Activated CD8-positive, alpha-beta memory T cell treated with anti-CD3 and anti-CD28 coated beads, Interleukin-2, amount 50 U/mL, for 48 hours (primary cell): ENCODE measurements around the gene DIS3L.
"Not testable (repeated sequence)": the region's sequence is repeated elsewhere in the genome, so short reads cannot be mapped to it uniquely, and the experiment has no call there.

Experiments
- DNase-seq: peaks from one replicate; pipeline ENCODE4 v3.0.0-alpha.2; 2020

Gene DIS3L

DNA sequence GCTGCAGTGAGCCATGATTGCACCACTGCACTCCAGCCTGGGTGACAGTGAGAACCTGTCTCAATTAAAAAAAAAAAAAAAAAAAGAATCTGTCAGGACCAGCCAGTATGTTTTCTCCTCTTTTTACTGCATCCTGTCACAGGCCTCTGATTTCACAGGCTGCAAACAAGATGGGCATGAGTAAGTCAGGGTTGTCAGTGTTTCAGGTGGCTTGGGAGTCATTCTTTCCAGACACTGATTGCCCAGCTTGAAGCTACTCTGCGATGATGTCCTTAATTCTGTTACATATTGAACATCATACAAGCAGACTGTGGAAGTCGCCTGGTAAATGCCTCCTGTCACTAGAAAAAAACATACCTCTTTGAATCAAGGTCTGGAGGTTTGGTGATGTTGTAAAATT lies 18.8 kb downstream of the DIS3L start:
- no peak for DNase-seq

DNA sequence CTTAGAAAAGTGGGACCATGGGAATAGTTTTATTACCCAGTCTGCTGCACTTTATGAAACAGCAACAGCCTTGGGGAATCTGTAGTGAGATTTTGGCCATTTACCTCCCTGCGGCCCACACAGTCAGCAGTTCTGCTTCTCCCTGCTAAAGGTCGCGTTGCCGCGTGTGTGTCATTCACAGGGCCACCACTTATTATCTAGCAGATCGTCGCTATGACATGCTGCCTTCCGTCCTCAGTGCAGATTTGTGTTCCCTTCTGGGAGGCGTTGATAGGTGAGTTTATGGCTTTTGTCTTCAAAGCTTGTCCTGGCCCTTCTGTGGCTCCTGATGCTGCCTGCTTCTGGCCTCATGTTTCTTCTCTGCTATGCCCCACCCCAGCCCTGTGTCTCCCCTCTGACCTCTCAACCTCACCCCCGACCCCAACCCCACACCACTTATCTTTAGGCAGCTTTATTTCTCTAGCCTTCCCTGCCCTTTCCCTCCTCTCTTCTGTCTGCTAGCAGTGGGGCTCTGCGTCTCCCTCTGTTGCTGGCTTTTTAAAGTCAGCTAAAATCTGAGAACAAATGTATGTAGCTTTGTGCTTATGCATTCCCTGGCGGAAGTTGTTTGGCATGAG lies 30.1 kb downstream of the DIS3L start:
- no peak for DNase-seq

DNA sequence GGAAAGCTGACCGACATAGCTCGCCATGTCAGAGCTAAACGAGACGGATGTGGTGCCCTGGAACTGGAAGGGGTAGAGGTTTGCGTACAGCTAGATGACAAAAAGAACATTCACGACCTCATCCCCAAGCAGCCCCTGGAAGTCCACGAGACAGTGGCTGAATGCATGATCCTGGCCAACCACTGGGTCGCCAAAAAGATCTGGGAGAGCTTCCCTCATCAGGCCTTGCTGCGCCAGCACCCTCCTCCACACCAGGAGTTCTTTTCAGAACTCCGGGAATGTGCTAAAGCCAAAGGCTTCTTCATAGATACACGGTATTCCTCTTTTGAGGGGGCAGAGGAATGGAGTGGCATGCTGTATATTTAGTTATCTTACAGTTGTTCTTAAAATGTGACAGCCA lies 32.7 kb downstream of the DIS3L start:
- no peak for DNase-seq

DNA sequence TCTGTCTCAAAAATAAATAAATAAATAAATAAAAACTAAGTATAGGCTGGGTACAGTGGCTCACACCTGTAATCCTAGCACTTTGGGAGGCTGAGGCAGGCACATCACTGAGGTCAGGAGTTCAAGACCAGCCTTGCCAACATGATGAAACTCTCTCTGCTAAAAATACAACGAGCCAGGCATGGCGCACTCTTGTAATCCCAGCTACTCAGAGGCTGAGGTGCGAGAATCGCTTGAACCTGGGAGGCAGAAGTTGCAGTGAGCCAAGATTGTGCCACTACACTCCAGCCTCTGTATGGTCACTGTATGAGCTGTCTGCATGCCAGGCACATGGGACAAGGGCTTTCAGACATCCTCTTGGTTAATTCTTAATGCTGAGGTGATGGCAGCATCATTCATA lies 34.4 kb downstream of the DIS3L start:
- DNase-seq = no peak

DNA sequence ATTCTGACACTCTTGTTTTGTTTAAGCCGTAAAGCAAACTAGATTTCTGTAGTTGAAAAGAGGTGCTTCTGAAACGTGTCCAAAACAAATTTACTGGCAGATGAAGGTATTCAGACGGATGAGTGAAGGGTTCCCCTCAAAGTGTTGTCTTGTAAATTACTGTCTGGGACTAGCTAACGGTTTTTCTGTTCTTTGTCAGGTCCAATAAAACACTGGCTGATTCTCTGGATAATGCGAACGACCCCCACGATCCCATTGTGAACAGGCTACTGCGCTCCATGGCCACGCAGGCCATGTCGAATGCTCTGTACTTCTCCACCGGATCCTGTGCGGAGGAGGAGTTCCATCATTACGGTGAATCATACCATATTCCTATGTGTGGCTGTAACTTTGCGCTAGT lies 35.4 kb downstream of the DIS3L start:
- no peak for DNase-seq

DNA sequence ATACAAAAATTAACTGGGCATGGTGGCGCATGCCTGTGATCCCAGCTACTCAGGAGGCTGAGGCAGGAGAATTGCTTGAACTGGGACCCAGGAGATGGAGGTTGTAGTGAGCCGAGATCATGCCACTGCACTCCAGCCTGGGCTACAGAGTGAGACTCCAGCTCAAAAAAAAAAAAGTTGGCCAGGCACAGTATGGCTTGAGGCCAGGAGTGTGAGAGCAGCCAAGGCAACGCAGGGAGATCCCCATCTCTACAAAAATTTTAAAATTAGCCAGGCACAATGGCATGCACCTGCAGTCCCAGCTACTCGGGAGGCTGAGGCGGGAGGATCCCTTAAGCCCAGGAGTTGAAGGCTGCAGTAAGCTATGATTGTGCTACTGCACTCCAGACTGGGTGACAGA lies 55.2 kb downstream of the DIS3L start:
- not testable (repeated sequence) for DNase-seq

DNA sequence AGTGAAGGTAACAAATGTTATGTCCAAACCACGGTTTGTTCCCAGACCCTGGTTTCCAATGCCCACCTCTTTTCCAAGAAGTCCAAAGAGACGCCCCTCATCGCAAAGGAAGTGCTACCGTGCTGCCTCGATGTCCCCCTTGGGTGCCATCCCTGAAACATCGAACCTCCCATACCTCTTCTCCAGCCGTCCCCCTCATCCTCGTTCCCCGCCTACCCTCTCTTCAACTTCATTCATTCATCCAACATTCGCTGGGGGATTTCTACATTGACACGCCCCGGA lies 62.6 kb downstream of the DIS3L start:
- no peak for DNase-seq

DNA sequence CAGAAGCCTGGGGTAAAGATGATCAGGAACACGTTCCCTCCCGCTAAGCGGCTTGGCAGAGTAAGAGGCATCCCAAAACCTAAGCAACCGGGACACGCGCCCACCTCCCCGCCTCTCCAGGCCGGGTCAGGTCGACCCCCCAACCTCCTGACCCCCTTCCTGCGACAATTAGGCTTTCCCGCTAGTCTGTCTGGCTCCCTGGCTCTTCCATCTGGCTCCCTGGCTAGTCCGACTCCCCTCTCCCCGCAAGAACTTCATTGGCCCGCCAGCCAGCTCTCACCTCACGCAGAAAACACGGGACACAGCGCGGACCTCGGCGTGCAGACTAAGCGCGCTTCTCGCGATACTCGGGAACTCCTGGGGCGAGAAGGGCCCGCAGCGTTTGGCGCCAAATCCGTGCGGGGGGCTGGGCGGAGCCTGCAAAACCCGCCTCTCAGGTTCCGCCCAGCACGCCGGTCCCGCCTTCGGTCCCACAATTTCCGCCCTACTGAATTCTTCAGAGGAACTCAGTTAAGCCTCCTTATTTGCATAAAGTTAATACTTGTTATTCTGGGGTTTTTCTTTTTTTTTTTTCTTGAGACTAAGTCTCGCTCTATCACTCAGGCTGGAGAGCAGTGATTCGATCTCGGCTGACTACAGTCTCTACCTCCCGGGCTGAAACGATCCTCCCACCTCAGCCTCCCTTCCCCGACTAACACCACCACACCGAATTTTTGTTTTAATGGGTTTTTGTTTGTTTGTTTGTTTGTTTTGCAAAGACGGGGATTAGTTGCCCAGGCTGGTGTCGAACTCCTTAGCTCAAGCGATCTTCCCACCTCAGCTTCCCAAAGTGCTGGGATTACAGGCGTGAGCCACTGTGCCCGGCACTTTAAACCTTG lies 63.2 kb downstream of the DIS3L start, which contains the start of gene TIPIN:
Gene TIPIN (minus strand): TSS at position 327 of the 878 bp plus-strand sequence. CDS start 3,738 bp downstream, outside the sequence.
- peak; percentile 98 for DNase-seq

DNA sequence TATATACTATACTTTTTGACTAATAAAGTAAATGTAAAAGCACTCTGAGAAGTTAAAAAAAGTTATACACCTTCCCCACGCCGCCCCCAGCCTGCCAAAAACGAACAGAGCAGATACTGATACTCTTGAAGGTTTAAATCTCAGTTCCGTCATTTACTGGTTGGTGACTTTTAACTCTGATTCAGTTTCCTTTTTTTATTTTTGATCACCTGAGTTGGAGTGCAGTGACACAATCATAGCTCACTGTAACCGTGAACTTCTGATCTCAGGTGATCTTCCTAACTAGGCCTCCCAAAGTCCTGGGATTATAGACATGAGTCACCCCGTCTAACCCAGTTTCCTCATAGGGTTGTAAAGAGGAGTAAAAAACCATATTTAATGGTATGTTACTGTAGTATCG lies 66.4 kb downstream of the DIS3L start:
- no peak for DNase-seq

DNA sequence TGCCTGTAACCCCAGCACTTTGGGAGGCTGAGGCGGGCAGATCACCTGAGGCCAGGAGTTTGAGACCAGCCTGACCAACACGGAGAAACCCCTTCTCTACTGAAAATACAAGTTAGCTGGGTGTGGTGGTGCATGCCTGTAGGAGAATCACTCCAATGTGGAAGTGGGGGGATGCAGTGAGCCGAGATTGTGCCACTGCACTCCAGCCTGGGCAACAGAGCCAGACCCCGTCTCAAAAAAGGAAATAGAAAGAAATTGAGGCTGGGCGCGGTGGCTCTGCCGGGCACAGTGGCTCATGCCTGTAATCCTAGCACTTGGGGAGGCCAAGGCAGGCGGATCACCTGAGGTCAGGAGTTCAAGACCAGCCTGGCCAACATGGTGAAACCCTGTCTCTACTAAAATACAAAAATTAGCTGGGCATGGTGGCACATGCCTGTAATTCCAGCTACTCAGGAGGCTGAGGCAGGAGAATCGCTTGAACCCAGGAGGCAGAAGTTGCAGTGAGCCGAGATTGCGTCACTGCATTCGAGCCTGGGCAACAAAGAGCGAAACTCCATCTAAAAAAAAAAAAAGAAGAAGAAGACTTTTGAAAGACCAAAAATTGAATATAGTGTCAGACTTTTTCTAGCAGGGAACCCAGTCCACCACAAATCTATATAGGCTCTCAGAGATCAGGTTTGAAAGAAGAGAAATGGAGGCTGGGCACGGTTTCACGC lies 68.5 kb downstream of the DIS3L start:
- not testable (repeated sequence) for DNase-seq

DNA sequence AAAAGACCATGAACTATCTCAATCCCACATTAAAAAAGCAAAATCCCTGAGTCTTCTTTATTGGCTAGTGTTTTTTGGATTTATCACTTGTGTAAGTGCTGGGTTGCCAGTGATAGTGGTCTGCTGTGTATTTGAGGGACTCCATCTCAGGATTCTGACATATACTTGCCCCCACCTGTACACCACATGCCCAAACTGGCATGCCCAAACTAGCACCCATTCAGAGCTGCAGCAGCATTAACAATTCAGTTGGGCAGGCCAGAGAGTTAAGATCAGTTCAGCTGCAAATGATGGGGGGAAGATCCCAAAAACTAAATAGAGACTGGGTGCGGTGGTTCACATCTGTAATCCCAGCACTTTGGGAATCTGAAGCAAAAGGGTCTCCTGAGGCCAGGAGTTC lies 69.4 kb downstream of the DIS3L start:
- DNase-seq = no peak

DNA sequence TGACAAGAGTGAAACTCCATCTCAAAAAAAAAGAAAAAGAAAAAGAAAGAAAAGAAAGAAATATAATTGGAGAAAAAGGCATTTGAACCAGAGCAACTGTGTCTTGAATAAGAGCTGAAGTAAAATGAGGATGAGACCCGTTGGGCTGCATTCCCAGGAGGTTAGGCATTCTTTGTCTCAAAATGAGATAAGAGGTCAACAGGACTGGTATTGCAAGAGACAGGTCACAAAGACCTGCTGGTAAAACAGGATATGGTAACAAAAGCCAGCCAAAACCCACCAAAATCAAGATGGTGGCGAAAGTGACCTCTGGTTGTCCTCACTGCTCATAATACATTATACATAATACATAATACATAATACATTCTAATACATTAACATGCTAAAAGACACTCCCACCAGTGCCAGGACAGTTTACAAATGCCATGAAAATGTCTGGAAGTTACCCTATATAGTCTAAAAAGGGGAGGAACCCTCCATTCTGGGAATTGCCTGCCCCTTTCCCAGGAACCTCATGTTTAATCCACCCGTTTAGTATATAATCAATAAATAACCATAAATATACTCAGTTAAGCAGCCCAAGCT lies 71.7 kb downstream of the DIS3L start:
- no peak for DNase-seq

DNA sequence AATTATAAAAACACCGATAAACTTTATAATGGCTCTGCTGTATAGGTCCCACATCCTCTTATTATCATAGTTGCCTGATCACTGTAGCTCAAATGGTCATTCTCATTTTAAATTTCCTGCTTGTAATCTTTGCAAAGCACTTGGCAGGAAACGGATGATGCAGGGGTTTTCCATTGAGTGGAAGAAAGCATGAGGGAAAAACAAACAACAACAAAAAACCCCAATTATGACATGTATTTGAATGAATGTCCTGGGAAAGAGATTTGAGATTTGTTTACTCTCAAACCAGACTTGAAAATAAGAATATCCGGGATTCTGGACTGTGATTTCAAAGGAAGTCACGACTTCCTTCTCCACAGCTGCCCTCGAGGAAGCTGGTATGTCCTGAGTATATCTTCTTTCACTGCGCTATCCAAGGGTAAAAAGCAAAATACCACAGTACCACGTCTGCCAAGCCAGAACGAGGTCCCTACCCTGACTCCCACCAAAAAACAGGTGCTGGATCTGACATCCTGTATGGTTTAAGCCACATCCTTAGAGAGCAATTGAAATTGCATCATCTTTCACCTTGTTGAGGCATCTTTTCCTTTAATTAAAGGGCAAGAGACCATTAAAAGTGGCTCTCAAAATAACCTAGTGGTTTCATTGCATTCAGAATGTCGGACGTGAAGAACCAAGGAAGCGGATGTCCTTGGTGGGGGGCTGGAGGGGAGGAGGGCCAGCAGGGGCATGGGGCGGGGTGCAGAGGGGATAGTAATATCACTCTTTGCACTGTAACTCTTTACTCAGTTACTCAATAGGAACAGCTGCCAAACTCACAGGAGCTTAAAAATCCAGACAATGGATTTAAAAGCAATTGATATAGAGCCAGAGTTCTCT lies 76.6 kb downstream of the DIS3L start:
- DNase-seq = peak; percentile 57

DNA sequence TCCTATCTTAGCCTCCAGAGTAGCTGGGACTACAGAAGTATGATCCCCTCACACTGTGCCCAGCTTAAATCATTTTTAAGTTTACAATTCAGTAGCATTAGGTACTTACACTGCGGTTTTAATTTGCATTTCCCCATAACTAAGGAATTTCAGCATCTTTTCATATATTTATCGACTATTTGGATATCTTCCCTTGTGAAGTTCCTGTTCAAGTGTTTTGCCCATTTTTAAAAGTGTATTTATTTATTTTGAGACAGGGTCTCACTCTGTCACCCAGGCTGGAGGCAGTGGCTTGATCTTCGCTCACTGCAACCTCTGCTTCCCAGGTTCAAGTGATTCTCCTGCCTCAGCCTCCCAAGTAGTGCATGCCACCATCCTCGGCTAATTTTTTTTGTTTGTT lies 80.8 kb downstream of the DIS3L start:
- DNase-seq = no peak

DNA sequence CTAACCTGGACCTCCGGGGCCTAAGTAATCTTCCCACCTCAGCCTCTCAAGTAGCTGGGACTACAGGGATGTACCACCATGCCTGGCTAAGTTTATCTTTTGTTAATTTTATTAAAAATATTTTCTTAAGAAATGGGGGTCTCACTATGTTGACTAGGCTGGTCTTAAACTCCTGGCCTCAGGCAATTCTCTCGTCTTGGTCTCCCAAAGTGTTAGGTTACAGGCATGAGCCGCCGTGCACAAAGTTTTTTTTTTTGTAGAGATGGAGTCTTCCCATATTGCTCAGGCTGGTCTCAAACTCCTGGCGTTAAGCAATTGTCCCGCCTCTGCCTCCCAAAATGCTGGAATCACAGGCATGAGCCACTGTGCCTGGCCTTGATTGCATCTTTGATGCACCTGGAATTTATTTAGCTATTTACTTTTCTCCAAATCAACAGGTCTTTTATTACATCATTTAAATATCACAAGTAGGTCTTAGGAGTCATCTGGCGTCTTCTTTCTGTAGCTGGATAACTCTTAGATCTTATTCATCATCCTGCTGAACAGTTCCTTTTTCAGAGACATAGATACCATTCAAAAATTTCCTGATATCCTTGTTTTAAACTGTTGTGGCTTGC lies 85.6 kb downstream of the DIS3L start:
- DNase-seq = no peak

DNA sequence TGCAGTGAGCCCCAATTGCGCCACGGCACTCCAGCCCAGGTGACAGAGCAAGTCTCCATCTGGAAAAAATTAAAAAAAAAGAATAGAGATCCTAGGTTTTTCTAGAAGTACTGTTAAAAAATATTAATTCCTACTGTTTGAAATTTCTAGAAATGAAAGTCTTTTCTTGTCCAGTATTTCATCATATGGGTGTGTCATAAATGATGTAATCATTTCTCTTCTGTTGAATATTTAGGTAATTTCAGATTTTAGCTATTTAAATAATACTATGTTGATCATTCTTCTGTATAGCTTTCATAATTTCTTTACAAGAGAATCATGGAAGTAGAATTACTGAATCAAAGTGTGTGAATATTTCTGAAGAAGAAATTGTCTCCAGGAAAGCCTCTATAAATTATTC lies 88.0 kb downstream of the DIS3L start:
- not testable (repeated sequence) for DNase-seq
